CD4-positive, alpha-beta T cell treated with Interleukin-15 for 1 hour (primary cell): Measurements from ENCODE around the gene NVL.
A peak's percentile ranks its signal among the peaks of the same experiment; 100 is the strongest.

Experiments used
- DNase-seq: peaks from one replicate; pipeline ENCODE4 v3.0.0-alpha.2; 2020

The NVL gene

GRCh38 chr1:224192082-224192788, 137.7 kb downstream of the NVL start:
- no peak for DNase-seq

- no peak for DNase-seq
Observed at GRCh38 chr1:224189561-224189960, 140.4 kb downstream of the NVL start.

- no peak for DNase-seq
Observed at GRCh38 chr1:224188286-224188685, 141.7 kb downstream of the NVL start.

GRCh38 chr1:224185208-224185607, 144.8 kb downstream of the NVL start:
- no peak for DNase-seq

- peak; percentile 61 for DNase-seq
Observed at GRCh38 chr1:224183591-224184312, 146.2 kb downstream of the NVL start.

- DNase-seq, result peak; percentile 86
Observed at GRCh38 chr1:224182866-224183590, 146.9 kb downstream of the NVL start, which contains the start of gene DEGS1. TSS of gene DEGS1 (plus strand) at chr1:224183240. CDS start at chr1:224183337, 97 bp downstream.

- peak; percentile 44 for DNase-seq
Observed at GRCh38 chr1:224182057-224182865, 147.7 kb downstream of the NVL start.

- no peak for DNase-seq
Observed at GRCh38 chr1:224181453-224181810, 148.5 kb downstream of the NVL start.

GRCh38 chr1:224180783-224181452, 149.1 kb downstream of the NVL start:
- DNase-seq, result no peak

- DNase-seq, result no peak
Observed at GRCh38 chr1:224178894-224179293, 151.1 kb downstream of the NVL start.

- DNase-seq, result no peak
Observed at GRCh38 chr1:224177356-224177999, 152.5 kb downstream of the NVL start.
